ENCODE data around the gene PAXIP1.

- TF ChIP-seq, protein P1, sequence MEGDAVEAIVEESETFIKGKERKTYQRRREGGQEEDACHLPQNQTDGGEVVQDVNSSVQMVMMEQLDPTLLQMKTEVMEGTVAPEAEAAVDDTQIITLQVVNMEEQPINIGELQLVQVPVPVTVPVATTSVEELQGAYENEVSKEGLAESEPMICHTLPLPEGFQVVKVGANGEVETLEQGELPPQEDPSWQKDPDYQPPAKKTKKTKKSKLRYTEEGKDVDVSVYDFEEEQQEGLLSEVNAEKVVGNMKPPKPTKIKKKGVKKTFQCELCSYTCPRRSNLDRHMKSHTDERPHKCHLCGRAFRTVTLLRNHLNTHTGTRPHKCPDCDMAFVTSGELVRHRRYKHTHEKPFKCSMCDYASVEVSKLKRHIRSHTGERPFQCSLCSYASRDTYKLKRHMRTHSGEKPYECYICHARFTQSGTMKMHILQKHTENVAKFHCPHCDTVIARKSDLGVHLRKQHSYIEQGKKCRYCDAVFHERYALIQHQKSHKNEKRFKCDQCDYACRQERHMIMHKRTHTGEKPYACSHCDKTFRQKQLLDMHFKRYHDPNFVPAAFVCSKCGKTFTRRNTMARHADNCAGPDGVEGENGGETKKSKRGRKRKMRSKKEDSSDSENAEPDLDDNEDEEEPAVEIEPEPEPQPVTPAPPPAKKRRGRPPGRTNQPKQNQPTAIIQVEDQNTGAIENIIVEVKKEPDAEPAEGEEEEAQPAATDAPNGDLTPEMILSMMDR (conservative IDR thresholded peaks at IDR 0.05 in 1 of 2, IDR thresholded peaks at IDR 0.05 in 1 of 2; ENCODE audit: extremely low read depth in 1 of 2, insufficient read depth in 1 of 2, low read depth in 1 of 2, low read length in 2 of 2): no peak
- TF ChIP-seq EZH2 (IDR thresholded peaks at IDR 0.05; ENCODE audit: borderline replicate concordance, low read length): no peak
These were observed 42.7 kb downstream of the PAXIP1 start for GRCh38 chr7:154960063-154960790.
